ENCODE data around the gene SDC3. TPM values are rescaled to one million over a fixed set of nuclear protein-coding genes. Genes with fewer than 3 reads are reported as not detected.

Gene SDC3
- total and polyA plus RNA-seq, 4 donors, result 3.3 to 27.5 (median 16.6) TPM

GRCh38 chr1:30914931-30915330 is 6.4 kb upstream of the SDC3 start:
- Histone ChIP-seq H3K9ac (ENCODE audit: low read depth in 1 of 2, low read length in 2 of 2) (no peak overlapping the region), H3K9me3 (ENCODE audit: control insufficient read depth in 4 of 4, low read length in 3 of 4) (no peaks in the 10 kb centered on the region), H3K27me3 (ENCODE audit: control insufficient read depth in 4 of 4, insufficient read depth in 4 of 4, low read length in 3 of 4) (no peaks in the 10 kb centered on the region), H3K36me3 (ENCODE audit: control insufficient read depth in 4 of 4, insufficient read depth in 3 of 4, low read depth in 1 of 4, low read length in 3 of 4) (no peaks in the 10 kb centered on the region), H3K4me1 (ENCODE audit: control insufficient read depth in 4 of 4, insufficient read depth in 4 of 4, low read length in 3 of 4) (no peaks in the 10 kb centered on the region), H3K27ac (ENCODE audit: low read depth in 1 of 2, low read length in 2 of 2) (no peak overlapping the region), H3K4me3 (ENCODE audit: low read depth in 1 of 3, low read length in 3 of 3) (no peak overlapping the region)
- WGBS, result 87% methylated on average over 4 of the region's 4 CpGs
- no peak for DNase-seq (ENCODE audit: low spot score)
- TF ChIP-seq NR2F2 (IDR thresholded peaks at IDR 0.05), result no peak
- no peak for TF ChIP-seq ZBTB33 (IDR thresholded peaks at IDR 0.05)
- no peak for TF ChIP-seq HNF4A (conservative IDR thresholded peaks at IDR 0.05)
- TF ChIP-seq JUND (IDR thresholded peaks at IDR 0.05), result no peak
- TF ChIP-seq YY1 (IDR thresholded peaks at IDR 0.05), result no peak
- TF ChIP-seq EGR1 (IDR thresholded peaks at IDR 0.05; ENCODE audit: low read depth in 2 of 2), result no peak
- no peak for TF ChIP-seq FOXA1 (IDR thresholded peaks at IDR 0.05)
- TF ChIP-seq FOXA2 (IDR thresholded peaks at IDR 0.05), result no peak
- TF ChIP-seq GABPA (IDR thresholded peaks at IDR 0.05 in 1 of 2, conservative IDR thresholded peaks at IDR 0.05 in 1 of 2), result no peak
- no peak for TF ChIP-seq HNF4G (IDR thresholded peaks at IDR 0.05)
- TF ChIP-seq SP1 (IDR thresholded peaks at IDR 0.05), result no peak
- no peak for TF ChIP-seq RAD21 (IDR thresholded peaks at IDR 0.05)

DNA sequence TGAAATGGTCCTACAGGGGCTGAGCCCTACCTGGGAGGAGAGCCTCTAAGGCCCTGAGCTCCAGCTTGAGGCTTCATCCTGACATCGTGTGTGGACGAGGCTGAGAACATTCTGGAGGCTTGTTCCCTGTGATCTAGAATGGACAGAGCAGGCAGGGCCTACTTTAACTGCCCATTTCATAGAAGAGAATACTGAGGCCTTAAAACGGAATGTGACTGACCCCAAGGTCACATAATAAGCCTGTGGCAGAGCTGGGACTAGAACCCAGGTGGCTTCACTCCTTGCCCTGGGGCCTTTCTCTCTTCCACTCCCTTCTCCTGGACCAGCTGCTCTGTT is 6.0 kb upstream of the SDC3 start:
- H3K27me3 ChIP-seq (ENCODE audit: control insufficient read depth in 4 of 4, insufficient read depth in 4 of 4, low read length in 3 of 4), result no peaks in the 10 kb centered on the region
- no peak overlapping the region for H3K4me3 ChIP-seq (ENCODE audit: low read depth in 1 of 3, low read length in 3 of 3)
- H3K27ac ChIP-seq (ENCODE audit: low read depth in 1 of 2, low read length in 2 of 2), result no peak overlapping the region
- WGBS, result 89% methylated on average over 3 of the region's 3 CpGs
- no peak overlapping the region for H3K9ac ChIP-seq (ENCODE audit: low read depth in 1 of 2, low read length in 2 of 2)
- H3K4me1 ChIP-seq (ENCODE audit: control insufficient read depth in 4 of 4, insufficient read depth in 4 of 4, low read length in 3 of 4), result peaks cover 0 to 3% (median 0%) of the 10 kb centered on the region in 4 donors
- H3K9me3 ChIP-seq (ENCODE audit: control insufficient read depth in 4 of 4, low read length in 3 of 4), result no peaks in the 10 kb centered on the region
- no peaks in the 10 kb centered on the region for H3K36me3 ChIP-seq (ENCODE audit: control insufficient read depth in 4 of 4, insufficient read depth in 3 of 4, low read depth in 1 of 4, low read length in 3 of 4)
- DNase-seq (ENCODE audit: low spot score), result no peak
- no peak for TF ChIP-seq MAX (IDR thresholded peaks at IDR 0.05)
- TF ChIP-seq JUND (IDR thresholded peaks at IDR 0.05), result no peak
- no peak for TF ChIP-seq EGR1 (IDR thresholded peaks at IDR 0.05; ENCODE audit: low read depth in 2 of 2)
- TF ChIP-seq, protein P1, sequence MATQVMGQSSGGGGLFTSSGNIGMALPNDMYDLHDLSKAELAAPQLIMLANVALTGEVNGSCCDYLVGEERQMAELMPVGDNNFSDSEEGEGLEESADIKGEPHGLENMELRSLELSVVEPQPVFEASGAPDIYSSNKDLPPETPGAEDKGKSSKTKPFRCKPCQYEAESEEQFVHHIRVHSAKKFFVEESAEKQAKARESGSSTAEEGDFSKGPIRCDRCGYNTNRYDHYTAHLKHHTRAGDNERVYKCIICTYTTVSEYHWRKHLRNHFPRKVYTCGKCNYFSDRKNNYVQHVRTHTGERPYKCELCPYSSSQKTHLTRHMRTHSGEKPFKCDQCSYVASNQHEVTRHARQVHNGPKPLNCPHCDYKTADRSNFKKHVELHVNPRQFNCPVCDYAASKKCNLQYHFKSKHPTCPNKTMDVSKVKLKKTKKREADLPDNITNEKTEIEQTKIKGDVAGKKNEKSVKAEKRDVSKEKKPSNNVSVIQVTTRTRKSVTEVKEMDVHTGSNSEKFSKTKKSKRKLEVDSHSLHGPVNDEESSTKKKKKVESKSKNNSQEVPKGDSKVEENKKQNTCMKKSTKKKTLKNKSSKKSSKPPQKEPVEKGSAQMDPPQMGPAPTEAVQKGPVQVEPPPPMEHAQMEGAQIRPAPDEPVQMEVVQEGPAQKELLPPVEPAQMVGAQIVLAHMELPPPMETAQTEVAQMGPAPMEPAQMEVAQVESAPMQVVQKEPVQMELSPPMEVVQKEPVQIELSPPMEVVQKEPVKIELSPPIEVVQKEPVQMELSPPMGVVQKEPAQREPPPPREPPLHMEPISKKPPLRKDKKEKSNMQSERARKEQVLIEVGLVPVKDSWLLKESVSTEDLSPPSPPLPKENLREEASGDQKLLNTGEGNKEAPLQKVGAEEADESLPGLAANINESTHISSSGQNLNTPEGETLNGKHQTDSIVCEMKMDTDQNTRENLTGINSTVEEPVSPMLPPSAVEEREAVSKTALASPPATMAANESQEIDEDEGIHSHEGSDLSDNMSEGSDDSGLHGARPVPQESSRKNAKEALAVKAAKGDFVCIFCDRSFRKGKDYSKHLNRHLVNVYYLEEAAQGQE (IDR thresholded peaks at IDR 0.05), result no peak
- TF ChIP-seq NR2F2 (IDR thresholded peaks at IDR 0.05), result no peak
- no peak for TF ChIP-seq TAF1 (conservative IDR thresholded peaks at IDR 0.05)
- no peak for TF ChIP-seq CTCF (IDR thresholded peaks at IDR 0.05; ENCODE audit: low read depth, low read length, missing input control)
- no peak for TF ChIP-seq ATF3 (IDR thresholded peaks at IDR 0.05)
- TF ChIP-seq YY1 (IDR thresholded peaks at IDR 0.05), result no peak
- TF ChIP-seq RAD21 (IDR thresholded peaks at IDR 0.05), result no peak
- no peak for TF ChIP-seq GABPA (IDR thresholded peaks at IDR 0.05 in 1 of 2, conservative IDR thresholded peaks at IDR 0.05 in 1 of 2)
- no peak for TF ChIP-seq HNF4G (IDR thresholded peaks at IDR 0.05)
- no peak for TF ChIP-seq HNF4A (conservative IDR thresholded peaks at IDR 0.05)
- no peak for TF ChIP-seq FOXA1 (IDR thresholded peaks at IDR 0.05)
- TF ChIP-seq SP1 (IDR thresholded peaks at IDR 0.05), result no peak
- no peak for TF ChIP-seq RXRA (IDR thresholded peaks at IDR 0.05)

Measured in liver (tissue), 9 donors.